Cardiac muscle cell (in vitro differentiated cells and primary cell): ENCODE data around the gene NOM1. TPM values are rescaled to one million over a fixed set of nuclear protein-coding genes. Genes with fewer than 3 reads are reported as not detected.
"Not testable (repeated sequence)": the region's sequence is repeated elsewhere in the genome, so short reads cannot be mapped to it uniquely, and the experiment has no call there.

Source experiments
- DNase-seq, 2 donors: peaks; one replicate each; pipeline versions ENCODE4 v3.0.0 to v3.0.0-alpha.2; 2010 to 2017; ENCODE audit warnings: low read depth in 1 of 2, low spot score in 1 of 2
- H3K27ac ChIP-seq: fragments of 200-600 bp; sonication (generic); 2 replicates; pipeline ENCODE4 v1.5.1; 2016
- H3K27me3 ChIP-seq: fragments of 200-600 bp; sonication (generic); 2 replicates; pipeline ENCODE4 v1.6.0; 2016; ENCODE audit warnings: control low read depth
- H3K36me3 ChIP-seq: fragments of 200-600 bp; sonication (generic); 2 replicates; pipeline ENCODE4 v1.5.1; 2016; ENCODE audit warnings: control low read depth
- H3K4me1 ChIP-seq: fragments of 200-600 bp; sonication (generic); 2 replicates; pipeline ENCODE4 v1.8.1; 2017; ENCODE audit warnings: low read depth, mild to moderate bottlenecking, mixed run types
- H3K4me3 ChIP-seq: fragments of 200-600 bp; sonication (generic); 2 replicates; pipeline ENCODE4 v1.5.1; 2016; ENCODE audit warnings: mild to moderate bottlenecking
- H3K9me3 ChIP-seq: fragments of 200-600 bp; sonication (generic); 2 replicates; pipeline ENCODE4 v1.5.1; 2017; ENCODE audit warnings: low read depth, mild to moderate bottlenecking, control low read depth
- polyA plus RNA-seq: library from polyadenylated mRNA; unstranded; fragments of >200 nt; fragmentation: Nextera tagmentation; extraction: Ambion mirVana; gene quantifications from 2 replicates; pipeline ENCODE4 v1.2.1, GENCODE V29; 2016
- total RNA-seq: library from RNA; depleted of rRNA; stranded (reverse); fragments of >200 nt; gene quantifications from 2 replicates; pipeline ENCODE4 v1.2.3, GENCODE V29; 2016
- TF ChIP-seq, protein P1 (sequence below): IDR thresholded peaks from 2 replicates; pipeline ENCODE4 v1.5.1; 2012; ENCODE audit warnings: low read depth, mild to moderate bottlenecking, low read length

The NOM1 gene
- total and polyA plus RNA-seq, 2 experiments from 2014 or later, result 5.6 to 18.3 TPM

DNA sequence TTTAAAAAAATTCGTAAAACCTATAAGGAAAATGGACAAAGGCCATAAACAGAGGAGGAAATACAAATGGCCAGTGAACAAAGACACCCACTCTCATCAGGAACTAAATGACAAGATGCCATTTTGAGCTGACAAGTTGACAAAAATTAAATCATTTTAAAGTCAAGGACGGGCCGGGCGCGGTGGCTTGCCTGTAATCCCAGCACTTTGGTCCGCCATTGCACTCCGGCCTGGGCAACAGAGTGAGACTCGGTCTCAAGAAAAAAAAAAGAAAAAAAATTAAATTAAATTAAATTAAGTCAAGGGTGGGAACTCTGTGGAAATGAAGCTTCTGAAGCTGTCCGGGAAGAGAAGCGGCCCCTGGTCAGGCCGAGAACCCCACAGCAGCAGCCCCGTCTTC is 1.2 kb upstream of the NOM1 start:
- peaks cover 15% of the 10 kb centered on the region for H3K4me1 ChIP-seq
- H3K36me3 ChIP-seq, result peaks cover 9% of the 10 kb centered on the region
- TF ChIP-seq, protein P1, sequence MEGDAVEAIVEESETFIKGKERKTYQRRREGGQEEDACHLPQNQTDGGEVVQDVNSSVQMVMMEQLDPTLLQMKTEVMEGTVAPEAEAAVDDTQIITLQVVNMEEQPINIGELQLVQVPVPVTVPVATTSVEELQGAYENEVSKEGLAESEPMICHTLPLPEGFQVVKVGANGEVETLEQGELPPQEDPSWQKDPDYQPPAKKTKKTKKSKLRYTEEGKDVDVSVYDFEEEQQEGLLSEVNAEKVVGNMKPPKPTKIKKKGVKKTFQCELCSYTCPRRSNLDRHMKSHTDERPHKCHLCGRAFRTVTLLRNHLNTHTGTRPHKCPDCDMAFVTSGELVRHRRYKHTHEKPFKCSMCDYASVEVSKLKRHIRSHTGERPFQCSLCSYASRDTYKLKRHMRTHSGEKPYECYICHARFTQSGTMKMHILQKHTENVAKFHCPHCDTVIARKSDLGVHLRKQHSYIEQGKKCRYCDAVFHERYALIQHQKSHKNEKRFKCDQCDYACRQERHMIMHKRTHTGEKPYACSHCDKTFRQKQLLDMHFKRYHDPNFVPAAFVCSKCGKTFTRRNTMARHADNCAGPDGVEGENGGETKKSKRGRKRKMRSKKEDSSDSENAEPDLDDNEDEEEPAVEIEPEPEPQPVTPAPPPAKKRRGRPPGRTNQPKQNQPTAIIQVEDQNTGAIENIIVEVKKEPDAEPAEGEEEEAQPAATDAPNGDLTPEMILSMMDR, result no peak
- H3K4me3 ChIP-seq, result no peak overlapping the region
- no peak for DNase-seq
- no peak overlapping the region for H3K27ac ChIP-seq
- H3K9me3 ChIP-seq, result no peaks in the 10 kb centered on the region
- H3K27me3 ChIP-seq, result no peaks in the 10 kb centered on the region

DNA sequence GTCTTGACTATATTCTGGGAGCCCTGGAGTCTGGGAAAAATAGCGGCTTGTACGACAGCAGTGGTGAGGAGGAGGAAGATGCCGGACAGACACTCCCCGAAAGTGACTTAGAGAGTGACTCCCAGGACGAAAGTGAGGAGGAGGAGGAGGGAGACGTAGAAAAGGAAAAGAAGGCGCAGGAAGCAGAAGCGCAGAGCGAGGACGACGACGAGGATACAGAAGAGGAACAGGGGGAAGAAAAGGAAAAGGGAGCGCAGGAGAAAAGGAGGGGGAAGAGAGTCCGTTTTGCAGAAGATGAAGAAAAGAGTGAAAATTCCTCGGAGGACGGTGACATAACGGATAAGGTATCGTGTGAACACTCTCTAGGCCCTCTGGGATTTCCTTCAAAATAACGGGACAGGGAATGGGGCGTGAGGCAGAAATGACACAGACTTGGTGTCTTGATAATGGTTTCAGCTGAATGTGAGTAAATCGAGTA is 908 bp downstream of the NOM1 start:
- H3K4me3 ChIP-seq, result peak overlapping the region; percentile 68
- H3K27ac ChIP-seq, result peak overlapping the region; percentile 41
- H3K27me3 ChIP-seq, result no peaks in the 10 kb centered on the region
- H3K4me1 ChIP-seq, result peaks cover 15% of the 10 kb centered on the region
- TF ChIP-seq, protein P1, result no peak
- no peaks in the 10 kb centered on the region for H3K9me3 ChIP-seq
- no peak for DNase-seq
- H3K36me3 ChIP-seq, result peaks cover 27% of the 10 kb centered on the region

DNA sequence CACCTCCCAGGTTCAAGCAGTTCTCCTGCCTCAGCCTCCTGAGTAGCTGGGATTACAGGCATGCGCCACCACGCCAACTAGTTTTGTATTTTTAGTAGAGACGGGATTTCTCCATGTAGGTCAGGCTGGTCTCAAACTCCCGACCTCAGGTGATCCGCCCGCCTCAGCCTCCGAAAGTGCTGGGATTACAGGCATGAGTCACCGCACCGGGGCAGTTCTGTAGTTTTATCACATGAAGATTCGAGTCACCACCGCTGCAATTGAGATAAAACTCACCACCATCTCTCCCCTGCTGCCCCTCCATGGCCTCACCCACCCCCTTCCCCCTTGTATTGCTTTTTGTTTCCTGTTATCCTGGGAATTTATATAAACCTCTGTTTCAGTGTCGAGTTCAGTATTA is 3.7 kb downstream of the NOM1 start:
- H3K4me1 ChIP-seq, result peaks cover 15% of the 10 kb centered on the region
- H3K27ac ChIP-seq, H3K9me3 ChIP-seq, H3K27me3 ChIP-seq, DNase-seq, H3K4me3 ChIP-seq: not testable (repeated sequence)
- H3K36me3 ChIP-seq, result peaks cover 32% of the 10 kb centered on the region

DNA sequence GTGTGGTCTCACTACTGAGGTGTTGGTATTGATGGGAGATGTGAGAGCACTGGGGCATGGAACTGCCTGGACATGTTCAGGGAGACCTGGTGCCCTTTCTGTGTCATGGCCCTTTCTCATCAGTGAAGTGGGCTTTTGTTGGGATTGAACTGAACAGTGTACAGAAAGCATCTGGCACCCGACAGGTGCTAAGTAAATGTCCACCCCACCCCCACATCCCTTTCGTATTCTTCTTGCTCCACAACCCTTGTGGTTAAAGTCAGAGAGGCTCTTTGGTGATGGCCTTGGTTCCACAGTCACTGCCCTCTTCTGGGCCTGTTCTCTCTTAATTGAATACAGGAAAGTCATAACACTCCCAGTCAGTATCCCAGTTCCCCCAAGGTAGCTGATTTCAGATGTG is 5.4 kb downstream of the NOM1 start:
- TF ChIP-seq, protein P1, result no peak
- H3K4me3 ChIP-seq, result no peak overlapping the region
- H3K27me3 ChIP-seq, result no peaks in the 10 kb centered on the region
- H3K4me1 ChIP-seq, result peaks cover 15% of the 10 kb centered on the region
- no peak for DNase-seq
- no peaks in the 10 kb centered on the region for H3K9me3 ChIP-seq
- H3K36me3 ChIP-seq, result peaks cover 34% of the 10 kb centered on the region
- no peak overlapping the region for H3K27ac ChIP-seq

DNA sequence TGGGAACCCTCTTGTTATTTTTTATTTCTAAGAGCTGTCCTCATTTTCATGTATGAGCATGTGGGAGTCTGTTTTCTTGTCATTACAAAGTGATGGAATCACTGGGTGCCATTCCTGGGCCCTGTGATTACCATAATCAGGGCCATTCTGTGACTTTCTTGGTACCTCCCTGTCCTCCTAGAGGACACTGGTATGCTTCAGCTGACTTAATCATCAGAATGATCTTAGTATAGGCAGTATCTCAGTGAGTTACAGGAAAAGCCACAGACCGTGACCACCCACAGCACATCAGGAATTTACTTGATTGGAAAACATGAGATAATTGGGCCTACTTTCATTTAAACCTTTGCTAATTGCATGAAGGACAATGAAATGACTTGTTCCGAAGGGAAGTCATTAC is 7.2 kb downstream of the NOM1 start:
- no peak overlapping the region for H3K4me3 ChIP-seq
- H3K36me3 ChIP-seq, result peaks cover 44% of the 10 kb centered on the region
- no peak overlapping the region for H3K27ac ChIP-seq
- no peak for DNase-seq
- peaks cover 3% of the 10 kb centered on the region for H3K4me1 ChIP-seq
- H3K27me3 ChIP-seq, result no peaks in the 10 kb centered on the region
- H3K9me3 ChIP-seq, result no peaks in the 10 kb centered on the region
- TF ChIP-seq, protein P1, result no peak

DNA sequence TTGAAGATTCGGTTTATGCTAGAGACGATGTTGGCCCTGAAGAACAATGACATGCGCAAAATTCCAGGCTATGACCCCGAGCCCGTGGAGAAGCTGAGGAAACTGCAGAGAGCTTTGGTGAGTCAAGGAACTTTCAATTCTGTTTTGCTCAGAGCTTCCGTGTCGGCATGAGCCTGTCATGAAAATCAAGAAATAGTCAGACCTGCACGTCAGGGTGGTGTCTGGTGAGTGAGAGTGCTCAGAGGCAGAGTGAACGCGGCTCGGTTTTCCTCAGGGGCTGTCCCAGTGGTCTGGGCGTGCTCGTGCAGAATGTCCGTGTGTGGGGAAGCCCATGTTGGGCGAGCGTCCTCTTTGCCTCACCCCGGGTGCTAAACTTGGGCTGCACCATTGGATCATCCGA is 12.6 kb downstream of the NOM1 start:
- Histone ChIP-seq H3K27ac (no peak overlapping the region), H3K4me3 (no peak overlapping the region), H3K4me1 (no peaks in the 10 kb centered on the region), H3K36me3 (peaks cover 61% of the 10 kb centered on the region), H3K9me3 (no peaks in the 10 kb centered on the region), H3K27me3 (no peaks in the 10 kb centered on the region)
- TF ChIP-seq, protein P1, result no peak
- DNase-seq, result no peak
